GM12878 (cell line): ENCODE data around the gene CCDC106. TPM values are rescaled to one million over a fixed set of nuclear protein-coding genes. Genes with fewer than 3 reads are reported as not detected.

Source experiments
- ATAC-seq: fragments of 200-7000 bp; cut with Tn5 transposase; 3 replicates; pipeline ENCODE4 v1.9.1; 2020; ENCODE audit warnings: mild to moderate bottlenecking, moderate library complexity
- BruUV-seq: library from RNA; stranded (reverse); fragments of 400-500 nt; replicated peaks from 2 replicates; lab custom pipeline; 2021; lab: Mats Ljungman, UMichigan
- CTCF ChIA-PET: fragments of 300-600 bp; sonication (Branson Sonifier 250); formaldehyde crosslinking; extraction: SDS; loops from one replicate; lab custom pipeline; 2021; ENCODE audit warnings: inconsistent platforms; lab: Yijun Ruan, JAX
- POLR2A ChIA-PET: fragments of 350-600 bp; formaldehyde crosslinking; extraction: SDS; loops from one replicate; lab custom pipeline; 2021; ENCODE audit warnings: inconsistent platforms; lab: Charles Lee
- RAD21 ChIA-PET: fragments of 300-600 bp; sonication (Branson Sonifier 250); formaldehyde crosslinking; loops from one replicate; lab custom pipeline; 2023; ENCODE audit warnings: antibody characterized with exemption; ENCODE audit not compliant: unreplicated experiment; lab: Charles Lee
- SMC1A ChIA-PET: fragments of 300-600 bp; sonication (Branson Sonifier 250); formaldehyde crosslinking; loops from one replicate; lab custom pipeline; 2023; ENCODE audit not compliant: unreplicated experiment, uncharacterized antibody; lab: Charles Lee
- DNase-seq: peaks from one replicate; pipeline ENCODE4 v3.0.0-alpha.2; 2011; ENCODE audit warnings: low read depth, low spot score
- FAIRE-seq: peaks from 3 replicates; lab custom pipeline; 2011; peaks lifted over from hg19 to GRCh38; lab: Jason Lieb, UNC
- H2AFZ ChIP-seq: 2 replicates; pipeline ENCODE4 v1.6.0; 2011; ENCODE audit warnings: low read depth, low read length, control low read depth; ENCODE audit not compliant: control insufficient read depth
- H3K27ac ChIP-seq: 2 replicates; pipeline ENCODE4 v1.5.1; 2011; ENCODE audit warnings: control low read depth; ENCODE audit not compliant: control insufficient read depth, insufficient read depth
- H3K27me3 ChIP-seq, 2 experiments: replicated peaks in 1 of 2; 2 replicates each; pipeline versions ENCODE4 v1.6.0 to v1.6.1; 2011; ENCODE audit warnings: low read length in 1 of 2; ENCODE audit not compliant: control insufficient read depth in 2 of 2, insufficient read depth in 2 of 2
- H3K36me3 ChIP-seq, 2 experiments: 2 replicates each; pipeline ENCODE4 v1.5.1; 2011; ENCODE audit warnings: low read length in 1 of 2; ENCODE audit not compliant: control insufficient read depth in 2 of 2, insufficient read depth in 2 of 2
- H3K4me1 ChIP-seq: 2 replicates; pipeline ENCODE4 v1.6.1; 2011; ENCODE audit warnings: mild to moderate bottlenecking, low read length, moderate library complexity, mixed read lengths; ENCODE audit not compliant: control insufficient read depth, insufficient read depth
- H3K4me2 ChIP-seq: 2 replicates; pipeline ENCODE4 v1.6.0; 2011; ENCODE audit warnings: control low read depth; ENCODE audit not compliant: control insufficient read depth, insufficient read depth
- H3K4me3 ChIP-seq: fragments of 200-600 bp; sonication (generic); 2 replicates; pipeline ENCODE4 v1.5.1; 2016
- H3K79me2 ChIP-seq: 2 replicates; pipeline ENCODE4 v1.6.0; 2011; ENCODE audit warnings: low read length; ENCODE audit not compliant: control insufficient read depth, insufficient read depth
- H3K9ac ChIP-seq: 2 replicates; pipeline ENCODE4 v1.8.0; 2011; ENCODE audit warnings: low read length, control low read depth, mixed read lengths; ENCODE audit not compliant: control insufficient read depth, insufficient read depth
- H3K9me3 ChIP-seq: replicated peaks from 3 replicates; pipeline ENCODE4 v1.5.1; 2011; ENCODE audit warnings: mild to moderate bottlenecking, low read length; ENCODE audit not compliant: control insufficient read depth, insufficient read depth
- H4K20me1 ChIP-seq: 2 replicates; pipeline ENCODE4 v1.6.0; 2011; ENCODE audit not compliant: control insufficient read depth, insufficient read depth
- DPF2 ChIP-seq: fragments of 450-650 bp; IDR thresholded peaks from 2 replicates; pipeline ENCODE4 v1.6.1; 2017; ENCODE audit warnings: mild to moderate bottlenecking
- NR2C1 ChIP-seq: fragments of 450-650 bp; IDR thresholded peaks from 2 replicates; pipeline ENCODE4 v1.6.1; 2017; ENCODE audit warnings: antibody characterized with exemption, mild to moderate bottlenecking, moderate library complexity
- POLR2A ChIP-seq: IDR thresholded peaks from 2 replicates; pipeline ENCODE4 v1.6.1; 2011; ENCODE audit warnings: low read depth, mild to moderate bottlenecking, low read length
- RB1 ChIP-seq: fragments of 450-650 bp; formaldehyde crosslinking; IDR thresholded peaks from 2 replicates; pipeline ENCODE4 v1.6.1; 2017; ENCODE audit warnings: mild to moderate bottlenecking, borderline replicate concordance
- RBBP5 ChIP-seq: fragments of 200-600 bp; sonication (generic); conservative IDR thresholded peaks from 2 replicates; pipeline ENCODE4 v1.6.1; 2016
- SIN3A ChIP-seq: IDR thresholded peaks from 2 replicates; pipeline ENCODE4 v1.6.1; 2012; ENCODE audit warnings: low read depth, low read length, improper control_type of control experiment
- YY1 ChIP-seq: IDR thresholded peaks from 2 replicates; pipeline ENCODE4 v1.6.1; 2011; ENCODE audit warnings: low read depth, mild to moderate bottlenecking, low read length
- ZSCAN29 ChIP-seq: fragments of 450-650 bp; IDR thresholded peaks from 2 replicates; pipeline ENCODE4 v1.6.1; 2017; ENCODE audit warnings: mild to moderate bottlenecking, moderate library complexity
- WGBS: methylation state at CpG from one replicate; pipeline ENCODE4 v1.1.6; 2016; ENCODE audit warnings: low lambda C conversion rate; ENCODE audit not compliant: insufficient replicate concordance, insufficient coverage; ENCODE audit errors: missing lambda C conversion rate; 5-methylcytosine and 5-hydroxymethylcytosine counted together
- in situ Hi-C: fragments of 300-500 bp; cut with MboI; formaldehyde crosslinking; loops from 9 replicates; pipeline ENCODE4 v1.14.3; 2018; ENCODE audit warnings: mixed read lengths
- intact Hi-C: fragments of 100-400 bp; cut with micrococcal nuclease; formaldehyde crosslinking; loops from one replicate; pipeline ENCODE4 v1.14.2; 2022; ENCODE audit not compliant: unreplicated experiment
- polyA plus RNA-seq, 11 experiments: library from polyadenylated mRNA; depleted of rRNA in 4 of 11; unstranded in 6 of 11; stranded (reverse) in 5 of 11; fragments of >200 nt; fragmentation: Nextera tagmentation in 4 of 11; fragmentation: Illumina TruSeq in 1 of 11; extraction: Ambion mirVana in 4 of 11; extraction: Trizol in 1 of 11; gene quantifications; 1 replicate in 1 of 11; 2 replicates in 10 of 11; pipeline versions ENCODE4 v1.2.1 to v1.2.3, GENCODE V29; 2011 to 2016; ENCODE audit warnings: inconsistent platforms in 2 of 11, missing spikeins in 2 of 11, low read depth in 1 of 11
- total RNA-seq, 4 experiments: library from RNA; depleted of rRNA in 3 of 4; stranded (reverse); fragments of >200 nt in 3 of 4; fragmentation: Illumina TruSeq in 1 of 4; extraction: Trizol in 1 of 4; gene quantifications; 2 replicates each; pipeline versions ENCODE4 v1.2.1 to v1.2.3, GENCODE V29; 2013 to 2021
- TF ChIP-seq, protein P1 (sequence below): IDR thresholded peaks from 2 replicates; pipeline ENCODE4 v1.6.1; 2012; ENCODE audit warnings: mild to moderate bottlenecking, low read depth, low read length

Gene CCDC106
- total and polyA plus RNA-seq, 10 of the 15 experiments (the other 5 are each of a cell fraction or from before 2014, with no cell fraction given): 0.04 to 35.9 (median 19.8) TPM

DNA sequence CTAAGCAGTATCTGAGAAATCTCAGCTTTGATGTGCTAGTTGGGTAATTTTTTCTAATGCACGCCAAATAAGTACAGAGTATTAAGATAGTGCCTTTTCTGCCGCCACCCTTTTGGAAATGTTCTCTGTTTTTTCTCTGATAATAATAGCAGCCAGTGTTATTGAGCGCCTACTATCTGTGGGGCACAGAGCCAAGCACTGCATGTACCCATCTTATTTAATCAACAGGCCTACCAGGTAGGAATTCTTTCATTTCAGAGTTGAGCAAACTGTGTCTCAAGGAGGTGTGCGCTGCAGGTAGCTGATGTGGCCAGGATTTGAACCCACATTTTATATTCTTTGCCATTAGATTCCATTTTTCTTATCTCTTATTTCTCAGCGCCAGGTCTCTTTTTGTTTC is 28.4 kb downstream of the CCDC106 start (continued):
- TF ChIP-seq, protein P1, sequence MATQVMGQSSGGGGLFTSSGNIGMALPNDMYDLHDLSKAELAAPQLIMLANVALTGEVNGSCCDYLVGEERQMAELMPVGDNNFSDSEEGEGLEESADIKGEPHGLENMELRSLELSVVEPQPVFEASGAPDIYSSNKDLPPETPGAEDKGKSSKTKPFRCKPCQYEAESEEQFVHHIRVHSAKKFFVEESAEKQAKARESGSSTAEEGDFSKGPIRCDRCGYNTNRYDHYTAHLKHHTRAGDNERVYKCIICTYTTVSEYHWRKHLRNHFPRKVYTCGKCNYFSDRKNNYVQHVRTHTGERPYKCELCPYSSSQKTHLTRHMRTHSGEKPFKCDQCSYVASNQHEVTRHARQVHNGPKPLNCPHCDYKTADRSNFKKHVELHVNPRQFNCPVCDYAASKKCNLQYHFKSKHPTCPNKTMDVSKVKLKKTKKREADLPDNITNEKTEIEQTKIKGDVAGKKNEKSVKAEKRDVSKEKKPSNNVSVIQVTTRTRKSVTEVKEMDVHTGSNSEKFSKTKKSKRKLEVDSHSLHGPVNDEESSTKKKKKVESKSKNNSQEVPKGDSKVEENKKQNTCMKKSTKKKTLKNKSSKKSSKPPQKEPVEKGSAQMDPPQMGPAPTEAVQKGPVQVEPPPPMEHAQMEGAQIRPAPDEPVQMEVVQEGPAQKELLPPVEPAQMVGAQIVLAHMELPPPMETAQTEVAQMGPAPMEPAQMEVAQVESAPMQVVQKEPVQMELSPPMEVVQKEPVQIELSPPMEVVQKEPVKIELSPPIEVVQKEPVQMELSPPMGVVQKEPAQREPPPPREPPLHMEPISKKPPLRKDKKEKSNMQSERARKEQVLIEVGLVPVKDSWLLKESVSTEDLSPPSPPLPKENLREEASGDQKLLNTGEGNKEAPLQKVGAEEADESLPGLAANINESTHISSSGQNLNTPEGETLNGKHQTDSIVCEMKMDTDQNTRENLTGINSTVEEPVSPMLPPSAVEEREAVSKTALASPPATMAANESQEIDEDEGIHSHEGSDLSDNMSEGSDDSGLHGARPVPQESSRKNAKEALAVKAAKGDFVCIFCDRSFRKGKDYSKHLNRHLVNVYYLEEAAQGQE: no peak
- TF ChIP-seq DPF2 (no peak), ZSCAN29 (no peak)

DNA sequence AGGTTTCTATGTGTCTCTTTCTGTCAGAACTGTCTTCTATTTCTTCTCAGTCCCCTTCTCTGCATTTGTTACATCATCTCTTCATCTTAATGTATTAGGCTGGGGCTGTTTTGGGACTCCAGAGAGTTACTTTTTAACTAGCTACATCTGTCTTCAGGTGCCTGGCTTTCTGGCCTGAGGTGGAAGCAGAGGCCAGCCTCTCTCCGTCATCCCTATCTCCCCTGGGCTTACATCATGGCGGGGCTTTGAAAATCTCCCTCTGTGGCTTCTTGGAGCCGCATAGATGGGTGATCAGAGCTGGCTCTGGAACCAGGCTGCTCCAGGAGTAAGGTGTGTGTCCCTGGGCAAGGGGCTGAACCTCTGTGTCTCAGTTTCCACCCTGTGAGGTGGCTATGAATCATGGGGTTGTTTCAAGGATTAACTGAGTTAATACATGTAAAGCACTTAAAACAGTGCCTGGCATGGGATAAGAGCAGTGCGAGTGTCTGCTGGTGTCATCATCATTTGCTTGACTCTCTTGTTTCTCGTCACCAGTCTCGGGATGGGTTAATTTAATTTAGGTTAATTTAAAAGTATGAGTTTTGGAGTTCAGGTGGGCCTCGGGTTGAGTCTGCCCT is 29.0 kb downstream of the CCDC106 start:
- DNase-seq: no peak
- ATAC-seq: no peak
- peak overlapping the region; percentile 97 for H3K9ac ChIP-seq
- TF ChIP-seq RBBP5 (no peak), NR2C1 (no peak), YY1 (0 out of 2 replicates have a peak, but pooled peaks have one; percentile 32), POLR2A (no peak), RB1 (no peak), SIN3A (peak; percentile 44; the same call in 1 of the 2 replicates)
- TF ChIP-seq, all 136 proteins: peak for 2
- no peak for FAIRE-seq
- H3K36me3 ChIP-seq: peaks cover 15 to 20% of the 10 kb centered on the region in 2 experiments
- in situ Hi-C loops: loop anchor here (5.0 kb wide), 1 partner anchor 130 kb away; no protein-coding TSS in a partner anchor
- POLR2A ChIA-PET: interaction anchor here (0.8 to 1.8 kb wide), 7 partner anchors 18 to 78 kb away, joined by 3 to 7 read pairs (median 5); partner anchors contain the start of genes U2AF2, ZNF581 and ZNF865
- H3K79me2 ChIP-seq: peaks cover 62% of the 10 kb centered on the region
- CTCF ChIA-PET: interaction anchor here (0.8 to 3.3 kb wide), 7 partner anchors 23 to 173 kb away, joined by 3 to 14 read pairs (median 5); partner anchors contain the start of genes CCDC106 and U2AF2
- intact Hi-C loops: loop anchor here (5.0 kb wide), 2 partner anchors 35 to 655 kb away; partner anchors contain the start of genes ZNF580 and ZNF581
- no peak overlapping the region for H2AFZ ChIP-seq
- peak overlapping the region; percentile 92 for H3K4me3 ChIP-seq
- no peaks in the 10 kb centered on the region for H3K27me3 ChIP-seq
- no peaks in the 10 kb centered on the region for H3K9me3 ChIP-seq
- peak overlapping the region; percentile 100 for H3K4me2 ChIP-seq
- H4K20me1 ChIP-seq: peaks cover 6% of the 10 kb centered on the region; the same call in 1 of the 2 replicates
- SMC1A ChIA-PET: interaction anchor here (0.6 to 3.0 kb wide), 5 partner anchors 20 to 1207 kb away, joined by 3 to 11 read pairs (median 3); partner anchors contain the start of gene U2AF2
- BruUV-seq: no TSS peak
- H3K4me1 ChIP-seq: peaks cover 29% of the 10 kb centered on the region
- RAD21 ChIA-PET: interaction anchor here (1.0 to 2.0 kb wide), 5 partner anchors 20 to 47 kb away, joined by 4 to 9 read pairs (median 6); partner anchors contain the start of gene U2AF2
- WGBS: 0% methylated on average over 7 of the region's 7 CpGs
- H3K27ac ChIP-seq: peak overlapping the region; percentile 94
